ENCODE results near the gene TH.

GRCh38 chr11:2201542-2201941 is 29.9 kb upstream of the TH start:
- TF ChIP-seq CTCF (IDR thresholded peaks at IDR 0.05) (no peak), POLR2AphosphoS5 (IDR thresholded peaks at IDR 0.05) (no peak)

Measured in suprapubic skin (tissue), 3 donors.